C4-2B (cell line): ENCODE data around the gene ZNF560.

Source experiments
- CTCF ChIP-seq: fragments of 450-650 bp; conservative IDR thresholded peaks from 2 replicates; pipeline ENCODE4 v1.5.1; 2017; ENCODE audit warnings: mild to moderate bottlenecking
- ZFX ChIP-seq: fragments of 450-650 bp; IDR thresholded peaks from 2 replicates; pipeline ENCODE4 v1.6.1; 2017

DNA sequence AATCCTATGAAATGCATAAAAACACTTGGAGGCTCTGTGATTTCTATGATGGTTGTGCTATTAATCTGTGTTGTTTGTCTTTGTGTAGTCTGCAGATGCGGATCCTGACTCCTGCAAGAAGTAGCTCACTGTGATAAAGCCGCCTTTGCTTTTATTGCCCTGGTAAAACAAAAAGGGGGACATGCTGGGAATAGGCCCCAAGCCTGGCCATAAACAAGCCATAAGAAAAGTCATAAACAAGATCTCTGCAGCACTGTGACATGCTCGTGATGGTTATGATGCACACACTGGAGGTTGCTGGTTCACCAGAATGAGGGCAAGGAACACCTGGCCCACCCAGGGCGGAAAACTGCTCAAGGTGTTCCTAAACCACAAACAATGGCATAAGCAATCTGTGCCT lies 36.5 kb downstream of the ZNF560 start:
- TF ChIP-seq CTCF (no peak), ZFX (no peak)
